Fibroblast of skin of scalp (primary cell): ENCODE data around the gene FIGN.

Experiments used
- DNase-seq: peaks from one replicate; pipeline ENCODE4 v3.0.0-alpha.2; 2013

FIGN gene

DNA sequence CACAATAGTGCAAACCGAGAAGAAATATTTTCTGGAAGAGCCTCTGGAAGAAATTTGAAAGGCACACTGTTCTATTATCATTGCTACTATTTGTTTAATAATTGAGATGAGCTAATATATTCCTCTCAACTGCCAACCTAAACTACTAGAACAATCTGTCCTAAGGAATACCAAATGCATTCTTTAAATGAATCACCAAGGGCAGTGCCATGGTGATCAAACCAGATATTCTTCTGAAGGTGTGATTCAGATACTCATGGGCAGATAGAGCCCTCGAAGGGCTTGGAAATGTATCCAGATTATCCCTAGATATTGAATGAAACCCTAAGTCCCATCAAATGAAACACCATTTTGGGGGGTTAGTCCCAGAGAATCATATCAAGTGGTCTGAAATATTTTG, 76.6 kb downstream of the FIGN start:
- no peak for DNase-seq

DNA sequence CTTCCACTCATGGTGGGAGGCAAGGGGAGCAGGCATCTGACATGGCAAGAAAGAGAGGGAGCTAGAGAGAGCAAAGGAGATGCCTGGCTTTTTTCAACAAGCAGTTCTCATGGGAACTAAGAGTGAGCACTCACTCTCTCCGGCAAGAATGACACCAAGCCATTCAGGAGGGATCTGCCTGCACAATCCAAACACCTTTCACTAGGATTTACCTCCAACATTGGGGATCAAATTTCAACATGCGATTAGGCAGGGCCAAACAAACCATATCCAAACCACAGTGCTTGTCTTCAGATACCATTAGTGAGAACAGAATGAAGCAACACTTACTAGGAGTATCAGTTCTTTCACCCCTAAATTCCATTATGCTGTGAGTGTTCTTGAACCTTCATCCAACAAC, 77.3 kb downstream of the FIGN start:
- DNase-seq, result no peak

- DNase-seq, result peak; percentile 88
Measured at GRCh38 chr2:163657281-163657656, 78.5 kb downstream of the FIGN start.

GRCh38 chr2:163656622-163657280, 79.1 kb downstream of the FIGN start:
- DNase-seq, result no peak

DNA sequence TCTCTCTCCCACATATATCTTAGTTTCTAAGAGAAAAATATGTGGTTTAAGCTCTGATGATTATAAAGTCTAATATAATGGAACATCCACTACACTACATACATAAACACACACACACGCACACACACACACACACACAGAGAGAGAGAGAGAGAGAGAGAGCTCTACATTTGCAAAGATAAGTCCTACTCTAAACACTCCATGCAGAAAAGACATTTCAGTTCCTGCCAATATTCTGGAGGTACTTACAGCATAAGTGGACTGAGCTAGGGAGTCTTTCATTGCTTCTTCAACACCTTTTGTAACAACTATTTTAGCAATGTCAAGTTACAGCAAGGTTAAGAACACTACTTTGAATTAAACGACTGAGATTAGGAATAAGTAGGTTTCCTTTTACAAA, 80.1 kb downstream of the FIGN start:
- DNase-seq, result no peak

- DNase-seq, result no peak
Measured at GRCh38 chr2:163652751-163653150, 83.1 kb downstream of the FIGN start.

- DNase-seq, result peak; percentile 20
Measured at GRCh38 chr2:163649080-163649479, 86.7 kb downstream of the FIGN start.

DNA sequence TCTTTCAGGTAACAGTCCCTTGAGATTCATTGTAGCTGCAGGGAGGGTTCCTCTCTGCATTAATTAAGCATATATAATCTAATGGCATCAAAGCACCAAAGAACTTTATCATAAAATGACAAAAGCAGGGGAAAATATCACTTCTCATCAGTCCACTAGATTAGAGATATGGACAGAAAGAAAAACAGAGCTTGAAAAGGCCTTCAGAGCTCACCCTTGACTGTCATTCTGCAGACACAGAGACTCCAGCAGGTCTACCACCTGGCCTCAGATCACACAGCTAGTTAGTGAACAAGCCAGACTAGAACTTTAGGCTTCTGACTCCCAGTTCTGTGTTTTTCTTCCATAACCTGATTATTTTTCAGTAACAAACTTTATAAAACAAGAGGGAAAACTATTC, 88.5 kb downstream of the FIGN start:
- no peak for DNase-seq

DNA sequence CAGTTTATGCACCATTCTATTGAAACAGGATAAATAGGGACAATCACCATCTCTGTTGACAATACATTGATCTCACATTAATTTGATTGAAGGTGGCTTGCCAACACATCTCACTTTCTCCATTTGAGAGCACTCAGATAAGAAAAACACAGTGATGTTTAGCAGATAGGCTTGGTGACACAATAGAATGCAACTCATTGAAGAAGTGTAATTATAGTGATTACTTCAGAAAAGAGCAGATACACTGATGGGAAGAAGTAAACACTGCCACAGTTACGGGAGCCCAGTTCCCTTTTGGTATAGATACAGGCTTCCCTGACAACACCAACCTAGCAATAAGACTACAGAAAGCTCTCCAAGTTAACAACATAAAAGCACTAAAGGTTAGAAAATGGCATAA, 89.1 kb downstream of the FIGN start:
- no peak for DNase-seq

DNA sequence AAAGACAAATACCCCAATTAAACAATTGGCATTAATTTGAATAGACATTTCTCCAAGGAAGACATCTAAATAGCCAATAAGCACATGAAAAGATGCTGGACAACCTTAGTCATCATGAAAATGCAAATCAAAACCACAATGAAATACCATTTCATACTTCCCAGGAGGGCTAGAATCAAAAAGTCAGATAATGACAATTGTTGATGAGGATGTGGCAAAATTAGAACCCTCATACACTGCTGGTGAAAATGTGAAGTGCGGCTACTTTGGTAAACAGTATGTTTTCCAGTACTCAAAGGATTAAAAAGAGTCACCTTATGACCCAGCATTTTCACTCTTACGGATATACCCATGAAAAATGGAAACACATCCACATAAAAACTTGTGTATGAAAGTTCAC, 91.6 kb downstream of the FIGN start:
- no peak for DNase-seq

DNA sequence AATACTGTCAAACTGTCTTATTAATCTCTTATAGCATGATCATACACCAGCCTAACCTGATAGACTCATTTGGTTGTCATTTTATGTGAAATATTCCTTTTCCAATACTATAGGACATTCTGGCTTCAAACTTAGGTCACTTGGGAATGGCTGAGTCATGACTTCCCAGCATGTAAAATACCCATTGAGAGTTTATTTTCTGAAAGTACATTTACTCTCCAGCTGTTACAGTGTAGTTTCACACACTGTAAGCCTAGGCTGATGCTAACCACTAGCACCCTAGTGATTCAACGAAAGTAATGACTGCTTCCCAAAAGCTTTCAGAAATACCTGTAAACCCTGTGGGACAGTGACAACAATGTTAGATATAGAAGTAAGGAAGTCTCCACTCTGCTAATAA, 93.8 kb downstream of the FIGN start:
- peak; percentile 59 for DNase-seq

- DNase-seq, result no peak
Measured at GRCh38 chr2:163640542-163641193, 95.1 kb downstream of the FIGN start.

GRCh38 chr2:163637871-163638270, 97.9 kb downstream of the FIGN start:
- no peak for DNase-seq

GRCh38 chr2:163633291-163633690, 102.5 kb downstream of the FIGN start:
- DNase-seq, result no peak

DNA sequence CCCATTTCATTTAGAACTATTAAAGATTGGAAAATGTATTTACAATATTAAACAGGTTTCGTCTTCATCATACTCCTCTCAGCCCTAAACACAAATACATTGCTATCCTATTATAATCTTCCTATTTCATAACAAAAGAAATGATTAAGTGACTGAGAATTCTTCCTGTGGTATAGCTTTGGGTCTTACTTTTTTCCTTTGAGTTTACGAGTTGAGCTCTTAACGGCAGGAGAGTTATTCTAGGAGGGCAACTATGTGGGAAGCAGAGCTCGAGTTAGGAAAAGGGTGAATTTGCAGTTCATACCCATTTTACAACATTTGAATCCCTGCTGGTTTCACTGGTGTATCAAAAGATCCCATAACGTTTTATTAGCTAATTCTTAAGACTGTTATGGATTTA, 105.0 kb downstream of the FIGN start:
- no peak for DNase-seq

DNA sequence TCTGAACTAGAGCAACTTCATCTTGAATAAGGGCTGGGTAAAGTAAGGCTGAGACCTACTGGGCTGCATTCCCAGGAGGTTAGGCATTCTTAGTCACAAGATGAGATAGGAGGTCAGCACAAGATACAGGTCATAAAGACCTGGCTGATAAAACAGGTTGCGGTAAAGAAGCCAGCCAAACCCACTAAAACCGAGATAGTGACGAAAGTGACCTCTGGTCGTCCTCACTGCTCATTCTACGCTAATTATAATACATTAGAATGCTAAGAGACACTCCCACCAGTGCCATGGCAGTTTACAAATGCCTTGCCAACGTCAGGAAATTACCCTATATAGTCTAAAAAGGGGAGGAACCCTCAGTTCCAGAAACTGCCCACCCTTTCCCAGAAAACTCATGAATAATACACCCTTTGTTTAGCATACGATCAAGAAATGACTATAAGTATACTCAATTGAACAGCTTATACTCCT, 109.1 kb downstream of the FIGN start:
- DNase-seq, result no peak

GRCh38 chr2:163626208-163626607, 109.6 kb downstream of the FIGN start:
- no peak for DNase-seq

DNA sequence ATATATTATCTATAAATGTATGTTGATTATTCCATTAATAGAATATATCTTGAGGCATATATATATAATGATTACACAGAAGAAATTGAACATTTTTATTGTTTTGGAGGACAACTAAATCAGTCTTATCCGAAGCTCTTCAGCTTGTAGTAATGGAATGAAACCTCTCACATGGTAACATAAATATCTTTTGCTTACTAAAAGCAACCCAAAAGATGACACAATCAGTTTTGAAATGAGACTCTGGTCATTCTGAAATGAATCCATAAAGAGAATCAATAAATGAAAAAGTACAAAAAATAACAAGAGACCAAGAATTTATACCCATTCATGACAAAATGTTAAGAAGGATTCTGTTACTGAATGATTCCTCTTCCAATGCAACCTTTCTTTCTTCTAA, 110.2 kb downstream of the FIGN start:
- DNase-seq, result no peak

GRCh38 chr2:163621445-163622004, 114.3 kb downstream of the FIGN start:
- DNase-seq, result no peak

- DNase-seq, result no peak
Measured at GRCh38 chr2:163617517-163617916, 118.3 kb downstream of the FIGN start.

GRCh38 chr2:163613266-163613731, 122.5 kb downstream of the FIGN start:
- no peak for DNase-seq

DNA sequence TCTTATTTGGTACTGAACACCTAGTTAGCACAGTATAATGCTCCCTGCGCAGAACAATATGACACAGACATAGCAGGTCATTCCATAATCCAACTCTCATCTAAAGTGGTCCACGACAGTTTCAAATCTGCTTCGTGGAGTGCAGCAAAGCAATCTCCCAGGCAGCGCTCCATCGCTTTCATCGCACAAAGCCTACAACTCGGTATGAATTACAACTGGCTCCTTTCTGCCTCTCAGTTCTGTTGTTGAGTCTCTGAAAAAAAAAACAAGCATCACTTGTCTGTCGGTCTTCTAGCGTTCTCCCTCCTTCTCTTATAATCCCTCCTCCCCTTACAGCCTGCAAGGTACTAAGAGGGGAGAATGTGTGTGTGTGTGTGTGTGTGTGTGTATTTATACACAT, 123.5 kb downstream of the FIGN start:
- no peak for DNase-seq

DNA sequence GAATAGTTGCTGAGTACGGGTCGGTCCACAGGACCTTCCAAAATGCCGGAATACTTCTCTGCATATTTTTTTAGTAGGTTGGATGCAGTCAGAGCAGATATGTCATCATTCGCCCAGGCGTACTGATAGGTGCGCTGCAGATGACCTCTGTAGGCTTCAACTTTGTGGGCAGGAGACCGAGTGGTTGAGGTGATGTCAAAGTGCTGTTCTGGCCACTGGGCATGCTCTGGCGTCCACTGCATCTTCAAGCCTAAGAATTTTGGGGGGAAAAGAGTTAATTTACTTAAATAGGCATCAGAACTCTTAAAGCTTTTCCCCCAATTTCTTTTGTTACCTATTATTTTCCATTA, 124.3 kb downstream of the FIGN start:
- DNase-seq, result no peak

DNA sequence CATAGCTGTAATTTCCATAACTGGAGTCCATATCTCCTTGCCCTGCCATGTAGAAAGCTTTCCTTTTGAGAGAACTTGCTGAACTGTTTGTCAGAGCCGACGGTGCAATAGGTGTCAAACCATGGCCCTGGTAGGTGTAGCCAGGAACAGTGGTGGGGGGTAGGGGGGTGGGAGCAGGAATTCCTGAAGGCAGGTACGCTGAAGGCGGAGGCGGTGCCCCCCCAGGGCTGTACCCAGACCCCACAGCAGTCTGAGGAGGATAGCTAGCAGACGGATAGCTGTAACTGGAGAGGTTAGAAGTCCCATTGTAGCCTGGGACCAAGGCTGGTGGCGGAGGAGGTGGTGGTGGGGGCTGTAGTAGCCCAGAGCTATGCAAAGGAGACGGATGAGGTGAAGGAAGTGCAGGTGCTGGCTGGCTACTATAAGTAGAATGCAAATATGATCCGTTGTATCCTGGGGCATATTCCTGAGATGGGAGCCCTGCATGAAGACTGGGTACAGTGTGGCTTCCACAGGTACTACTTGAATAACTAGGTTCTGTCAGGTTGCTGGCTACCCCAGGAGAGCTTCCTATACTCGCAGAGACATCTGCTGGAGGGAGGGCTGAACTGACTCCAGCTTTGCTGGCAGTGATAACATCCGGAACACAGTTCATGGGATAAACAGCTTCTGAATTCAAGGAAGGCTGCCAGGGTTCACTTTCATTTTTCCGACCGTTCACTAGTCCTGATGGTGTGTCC, 124.8 kb downstream of the FIGN start:
- no peak for DNase-seq
